GM18868 (cell line): ENCODE data around the gene SNRPB.
"Not testable (repeated sequence)": the region's sequence is repeated elsewhere in the genome, so short reads cannot be mapped to it uniquely, and the experiment has no call there.

Experiments used
- ATAC-seq: cut with Tn5 transposase; IDR thresholded peaks from one replicate; pipeline ENCODE4 v1.9.1; 2021; ENCODE audit warnings: mild to moderate bottlenecking, moderate library complexity; ENCODE audit not compliant: unreplicated experiment

The SNRPB gene

GRCh38 chr20:2470423-2471193, at the start of gene SNRPB:
SNRPB (minus strand) TSS chr20:2470789; CDS start chr20:2470690, 99 bp downstream.
- peak; percentile 97 for ATAC-seq

- no peak for ATAC-seq
These were observed 48.7 kb upstream of the SNRPB start for GRCh38 chr20:2519115-2519809.

- no peak for ATAC-seq
These were observed 48.0 kb upstream of the SNRPB start for GRCh38 chr20:2518558-2518957.

GRCh38 chr20:2518096-2518495, 47.5 kb upstream of the SNRPB start:
- no peak for ATAC-seq

- ATAC-seq, result no peak
These were observed 45.8 kb upstream of the SNRPB start for GRCh38 chr20:2516399-2516798.

- no peak for ATAC-seq
These were observed 44.6 kb upstream of the SNRPB start for GRCh38 chr20:2515203-2515602.

GRCh38 chr20:2509794-2510193, 39.2 kb upstream of the SNRPB start:
- no peak for ATAC-seq

GRCh38 chr20:2509468-2509781, 38.8 kb upstream of the SNRPB start:
- no peak for ATAC-seq

GRCh38 chr20:2508631-2509467, 38.3 kb upstream of the SNRPB start, which contains the start of gene ZNF343:
ZNF343 (minus strand) TSS chr20:2508915; CDS start chr20:2493895, 15,020 bp downstream.
- ATAC-seq, result peak; percentile 93

- peak; percentile 10 for ATAC-seq
These were observed 37.5 kb upstream of the SNRPB start for GRCh38 chr20:2507875-2508630.

- no peak for ATAC-seq
These were observed 36.9 kb upstream of the SNRPB start for GRCh38 chr20:2507464-2507863.

- not testable (repeated sequence) for ATAC-seq
These were observed 35.8 kb upstream of the SNRPB start for GRCh38 chr20:2506426-2506825.

- ATAC-seq, result not testable (repeated sequence)
These were observed 34.2 kb upstream of the SNRPB start for GRCh38 chr20:2504803-2505202.

GRCh38 chr20:2502808-2503384, 32.3 kb upstream of the SNRPB start:
- not testable (repeated sequence) for ATAC-seq

- ATAC-seq, result no peak
These were observed 15.1 kb upstream of the SNRPB start for GRCh38 chr20:2485661-2486060.

GRCh38 chr20:2485080-2485479, 14.5 kb upstream of the SNRPB start:
- ATAC-seq, result no peak

GRCh38 chr20:2483504-2483903, 12.9 kb upstream of the SNRPB start:
- no peak for ATAC-seq

GRCh38 chr20:2480381-2480780, 9.8 kb upstream of the SNRPB start:
- no peak for ATAC-seq

- no peak for ATAC-seq
These were observed 6.4 kb upstream of the SNRPB start for GRCh38 chr20:2476742-2477615.
